SK-N-SH (cell line): ENCODE results near the gene LIAS.

Experiments used
- CTCF ChIP-seq: fragments of 200-600 bp; sonication (generic); IDR thresholded peaks from 2 replicates; pipeline ENCODE4 v1.6.1; 2017; ENCODE audit warnings: antibody characterized with exemption, mild to moderate bottlenecking, moderate library complexity
- FOXJ3 ChIP-seq: sonication (generic); formaldehyde crosslinking; IDR thresholded peaks from 2 replicates; pipeline ENCODE4 v1.5.1; 2020; ENCODE audit warnings: mild to moderate bottlenecking, missing genetic modification reagents
- FOXM1 ChIP-seq: IDR thresholded peaks from 2 replicates; pipeline ENCODE4 v1.4.0; 2012; ENCODE audit warnings: low read depth, mild to moderate bottlenecking
- GABPA ChIP-seq: IDR thresholded peaks from 2 replicates; pipeline ENCODE4 v1.4.0; 2012; ENCODE audit warnings: low read depth, mild to moderate bottlenecking
- MAX ChIP-seq: IDR thresholded peaks from 2 replicates; pipeline ENCODE4 v1.4.0; 2012; ENCODE audit warnings: low read depth
- MXI1 ChIP-seq: IDR thresholded peaks from 2 replicates; pipeline ENCODE4 v1.6.1; 2012; ENCODE audit warnings: mild to moderate bottlenecking, low read depth, low read length, improper control_type of control experiment
- NRF1 ChIP-seq: IDR thresholded peaks from 2 replicates; pipeline ENCODE4 v1.6.1; 2012; ENCODE audit warnings: low read depth, mild to moderate bottlenecking, low read length
- PBX3 ChIP-seq: IDR thresholded peaks from 2 replicates; pipeline ENCODE4; 2012
- POLR2AphosphoS5 ChIP-seq: IDR thresholded peaks from 2 replicates; pipeline ENCODE4 v1.6.1; 2012; ENCODE audit warnings: low read depth, low read length
- RAD21 ChIP-seq: IDR thresholded peaks from 2 replicates; pipeline ENCODE4 v1.6.1; 2012; ENCODE audit warnings: mild to moderate bottlenecking, low read length
- REST ChIP-seq: IDR thresholded peaks from 2 replicates; pipeline ENCODE4 v1.6.1; 2012; ENCODE audit warnings: mild to moderate bottlenecking, low read depth, low read length, moderate library complexity
- RFX5 ChIP-seq: IDR thresholded peaks from 2 replicates; pipeline ENCODE4 v1.6.1; 2012; ENCODE audit warnings: mild to moderate bottlenecking, improper control_type of control experiment, low read length

GRCh38 chr4:39521253-39521919, 62.5 kb downstream of the LIAS start:
- TF ChIP-seq POLR2AphosphoS5, result peak; percentile 59; the same call in 1 of the 2 replicates
- TF ChIP-seq CTCF, result no peak
- no peak for TF ChIP-seq REST
- no peak for TF ChIP-seq NRF1
- no peak for TF ChIP-seq RAD21
- no peak for TF ChIP-seq RFX5
- 0 out of 2 replicates have a peak, but pooled peaks have one; percentile 8 for TF ChIP-seq MAX
- no peak for TF ChIP-seq FOXJ3 (CRISPR knock-in tag)
- TF ChIP-seq FOXM1, result peak; percentile 83
- TF ChIP-seq PBX3, result peak; percentile 78
- no peak for TF ChIP-seq GABPA
- no peak for TF ChIP-seq MXI1
